HFFc6 (cell line): ENCODE results near the gene AP1G2. TPM values are rescaled to one million over a fixed set of nuclear protein-coding genes. Genes with fewer than 3 reads are reported as not detected.

Experiments
- DNase-seq: peaks from one replicate; pipeline ENCODE4 v3.0.0-alpha.2; 2018
- H3K27ac Mint-ChIP-seq: 2 replicates; pipeline ENCODE4 v1.8.0; 2020; ENCODE audit warnings: mild to moderate bottlenecking, mixed read lengths
- H3K27me3 Mint-ChIP-seq: 2 replicates; pipeline ENCODE4 v1.8.0; 2021; ENCODE audit warnings: mild to moderate bottlenecking, moderate library complexity, mixed read lengths; ENCODE audit not compliant: insufficient read depth
- H3K36me3 Mint-ChIP-seq: 2 replicates; pipeline ENCODE4 v1.8.0; 2021; ENCODE audit warnings: low read depth, mixed read lengths
- H3K4me1 Mint-ChIP-seq: 2 replicates; pipeline ENCODE4 v1.8.0; 2020; ENCODE audit warnings: low read depth, mixed read lengths
- H3K4me3 Mint-ChIP-seq: 2 replicates; pipeline ENCODE4 v1.8.0; 2020; ENCODE audit warnings: mild to moderate bottlenecking, moderate library complexity, mixed read lengths
- H3K9me3 Mint-ChIP-seq: 2 replicates; pipeline ENCODE4 v1.8.0; 2020; ENCODE audit warnings: mild to moderate bottlenecking, mixed read lengths
- CTCF ChIP-seq: fragments of 200-600 bp; sonication (generic); IDR thresholded peaks from 2 replicates; pipeline ENCODE4 v1.5.0; 2021; ENCODE audit warnings: antibody characterized with exemption, mild to moderate bottlenecking
- total RNA-seq, 6 experiments: library from RNA; stranded (reverse); fragmentation: NEBNext Ultra II Directional; extraction: Animal tissue kit (Norgen Biotek cat#: 25700); gene quantifications; 2 replicates in 1 of 6; 3 replicates in 5 of 6; pipeline ENCODE4 v1.2.3, GENCODE V29; 2021

The AP1G2 gene
- total RNA-seq, 6 experiments from 2014 or later: 1.6 to 8.3 (median 2.2) TPM

- Mint-ChIP-seq H3K27me3 (peaks cover 18% of the 10 kb centered on the region), H3K36me3 (no peaks in the 10 kb centered on the region), H3K27ac (no peak overlapping the region), H3K9me3 (no peaks in the 10 kb centered on the region), H3K4me1 (no peaks in the 10 kb centered on the region), H3K4me3 (no peak overlapping the region)
- TF ChIP-seq CTCF: no peak
- DNase-seq: no peak
Observed at GRCh38 chr14:23530375-23531055, 37.1 kb downstream of the AP1G2 start.

- Mint-ChIP-seq H3K9me3 (no peaks in the 10 kb centered on the region), H3K27ac (no peak overlapping the region), H3K4me3 (no peak overlapping the region), H3K36me3 (no peaks in the 10 kb centered on the region), H3K27me3 (peaks cover 14% of the 10 kb centered on the region), H3K4me1 (no peaks in the 10 kb centered on the region)
- TF ChIP-seq CTCF: no peak
- no peak for DNase-seq
Observed at GRCh38 chr14:23529016-23529415, 38.6 kb downstream of the AP1G2 start.

GRCh38 chr14:23528555-23528954, 39.0 kb downstream of the AP1G2 start:
- no peak overlapping the region for H3K27ac Mint-ChIP-seq
- no peaks in the 10 kb centered on the region for H3K36me3 Mint-ChIP-seq
- peaks cover 14% of the 10 kb centered on the region for H3K27me3 Mint-ChIP-seq
- peak; percentile 57 for TF ChIP-seq CTCF
- H3K4me1 Mint-ChIP-seq: no peaks in the 10 kb centered on the region
- H3K4me3 Mint-ChIP-seq: no peak overlapping the region
- no peak for DNase-seq
- no peaks in the 10 kb centered on the region for H3K9me3 Mint-ChIP-seq

- no peaks in the 10 kb centered on the region for H3K4me1 Mint-ChIP-seq
- H3K36me3 Mint-ChIP-seq: no peaks in the 10 kb centered on the region
- DNase-seq: no peak
- H3K4me3 Mint-ChIP-seq: no peak overlapping the region
- no peaks in the 10 kb centered on the region for H3K9me3 Mint-ChIP-seq
- H3K27ac Mint-ChIP-seq: no peak overlapping the region
- no peak for TF ChIP-seq CTCF
- peaks cover 13% of the 10 kb centered on the region for H3K27me3 Mint-ChIP-seq
Observed at GRCh38 chr14:23525611-23526010, 42.0 kb downstream of the AP1G2 start.

- H3K4me1 Mint-ChIP-seq: no peaks in the 10 kb centered on the region
- H3K4me3 Mint-ChIP-seq: no peak overlapping the region
- peaks cover 15% of the 10 kb centered on the region for H3K27me3 Mint-ChIP-seq
- H3K9me3 Mint-ChIP-seq: no peaks in the 10 kb centered on the region
- TF ChIP-seq CTCF: no peak
- no peaks in the 10 kb centered on the region for H3K36me3 Mint-ChIP-seq
- no peak for DNase-seq
- H3K27ac Mint-ChIP-seq: no peak overlapping the region
Observed at GRCh38 chr14:23524954-23525353, 42.6 kb downstream of the AP1G2 start.
